ENCODE data around the gene UGT2B7.
"Not testable (repeated sequence)": the region's sequence is repeated elsewhere in the genome, so short reads cannot be mapped to it uniquely, and the experiment has no call there.

Gene UGT2B7

GRCh38 chr4:69088473-69088872 lies 7.8 kb upstream of the UGT2B7 start:
- no peak for DNase-seq (ENCODE audit: low read depth)

GRCh38 chr4:69089388-69089787 lies 6.9 kb upstream of the UGT2B7 start:
- no peak for DNase-seq (ENCODE audit: low read depth)

GRCh38 chr4:69092190-69092589 lies 4.1 kb upstream of the UGT2B7 start:
- no peak for DNase-seq (ENCODE audit: low read depth)

- no peak for DNase-seq (ENCODE audit: low read depth)
These were observed 3.2 kb upstream of the UGT2B7 start for GRCh38 chr4:69092980-69093568.

- no peak for DNase-seq (ENCODE audit: low read depth)
These were observed 2.6 kb upstream of the UGT2B7 start for GRCh38 chr4:69093681-69094080.

GRCh38 chr4:69095301-69095731 lies 958 bp upstream of the UGT2B7 start:
- no peak for DNase-seq (ENCODE audit: low read depth)

GRCh38 chr4:69096810-69097209 lies 536 bp downstream of the UGT2B7 start:
- no peak for DNase-seq (ENCODE audit: low read depth)

- no peak for DNase-seq (ENCODE audit: low read depth)
These were observed 2.2 kb downstream of the UGT2B7 start for GRCh38 chr4:69098470-69098869.

GRCh38 chr4:69099910-69100309 lies 3.6 kb downstream of the UGT2B7 start:
- no peak for DNase-seq (ENCODE audit: low read depth)

GRCh38 chr4:69102668-69103067 lies 6.4 kb downstream of the UGT2B7 start:
- DNase-seq (ENCODE audit: low read depth), result not testable (repeated sequence)

- no peak for DNase-seq (ENCODE audit: low read depth)
These were observed 8.5 kb downstream of the UGT2B7 start for GRCh38 chr4:69104719-69105275.

- DNase-seq (ENCODE audit: low read depth), result not testable (repeated sequence)
These were observed 19.0 kb downstream of the UGT2B7 start for GRCh38 chr4:69115151-69115850.

GRCh38 chr4:69115851-69116213 lies 19.6 kb downstream of the UGT2B7 start:
- DNase-seq (ENCODE audit: low read depth), result no peak

- DNase-seq (ENCODE audit: low read depth), result no peak
These were observed 20.5 kb downstream of the UGT2B7 start for GRCh38 chr4:69116645-69117321.

- no peak for DNase-seq (ENCODE audit: low read depth)
These were observed 24.6 kb downstream of the UGT2B7 start for GRCh38 chr4:69120870-69121269.

- no peak for DNase-seq (ENCODE audit: low read depth)
These were observed 26.2 kb downstream of the UGT2B7 start for GRCh38 chr4:69122476-69122875.

GRCh38 chr4:69124941-69125340 lies 28.7 kb downstream of the UGT2B7 start:
- no peak for DNase-seq (ENCODE audit: low read depth)

GRCh38 chr4:69126024-69126423 lies 29.8 kb downstream of the UGT2B7 start:
- no peak for DNase-seq (ENCODE audit: low read depth)

GRCh38 chr4:69133993-69134392 lies 37.7 kb downstream of the UGT2B7 start:
- DNase-seq (ENCODE audit: low read depth), result no peak

- no peak for DNase-seq (ENCODE audit: low read depth)
These were observed 38.2 kb downstream of the UGT2B7 start for GRCh38 chr4:69134471-69134870.

- no peak for DNase-seq (ENCODE audit: low read depth)
These were observed 45.0 kb downstream of the UGT2B7 start for GRCh38 chr4:69141320-69141719.

GRCh38 chr4:69147334-69147733 lies 51.1 kb downstream of the UGT2B7 start:
- no peak for DNase-seq (ENCODE audit: low read depth)

- no peak for DNase-seq (ENCODE audit: low read depth)
These were observed 57.7 kb downstream of the UGT2B7 start for GRCh38 chr4:69154021-69154420.
